GM23338 (cell line): ENCODE results near the gene TICRR. TPM values are rescaled to one million over a fixed set of nuclear protein-coding genes. Genes with fewer than 3 reads are reported as not detected.

Experiments used
- ATAC-seq: fragments of 200-7000 bp; cut with Tn5 transposase; 3 replicates; pipeline ENCODE4 v1.9.1; 2020
- DNase-seq: peaks from one replicate; pipeline ENCODE4 v3.0.0-alpha.2; 2015; ENCODE audit warnings: low spot score
- H2AFZ ChIP-seq: fragments of 200-600 bp; sonication (generic); 2 replicates; pipeline ENCODE4 v1.8.0; 2016; ENCODE audit warnings: antibody characterized with exemption, mild to moderate bottlenecking, moderate library complexity
- H3F3A ChIP-seq: fragments of 200-600 bp; sonication (generic); replicated peaks from 2 replicates; pipeline ENCODE4 v1.8.0; 2017; ENCODE audit warnings: antibody characterized with exemption, mixed run types, low read depth
- H3K27ac ChIP-seq: fragments of 200-600 bp; sonication (generic); 2 replicates; pipeline ENCODE4 v1.6.1; 2016; ENCODE audit warnings: low read depth
- H3K27me3 ChIP-seq: fragments of 200-600 bp; sonication (generic); 2 replicates; pipeline ENCODE4 v1.8.0; 2016; ENCODE audit warnings: mild to moderate bottlenecking, mixed run types, moderate library complexity; ENCODE audit not compliant: insufficient read depth
- H3K36me3 ChIP-seq: fragments of 200-600 bp; sonication (generic); 2 replicates; pipeline ENCODE4 v1.8.0; 2016; ENCODE audit warnings: mild to moderate bottlenecking; ENCODE audit not compliant: insufficient read depth
- H3K4me1 ChIP-seq: fragments of 200-600 bp; sonication (generic); 2 replicates; pipeline ENCODE4 v1.8.0; 2016; ENCODE audit warnings: mild to moderate bottlenecking, moderate library complexity; ENCODE audit not compliant: insufficient read depth
- H3K4me2 ChIP-seq: fragments of 200-600 bp; sonication (generic); 2 replicates; pipeline ENCODE4 v1.7.1; 2017; ENCODE audit warnings: mixed run types
- H3K4me3 ChIP-seq: fragments of 200-600 bp; sonication (generic); 2 replicates; pipeline ENCODE4 v1.6.1; 2016; ENCODE audit warnings: mixed run types
- H3K79me2 ChIP-seq: fragments of 200-600 bp; sonication (generic); replicated peaks from 2 replicates; pipeline ENCODE4 v1.8.0; 2017; ENCODE audit warnings: mild to moderate bottlenecking; ENCODE audit not compliant: insufficient read depth
- H3K9me2 ChIP-seq: fragments of 200-600 bp; sonication (generic); 2 replicates; pipeline ENCODE4 v1.8.0; 2017; ENCODE audit not compliant: insufficient read depth
- H4K20me1 ChIP-seq: fragments of 200-600 bp; sonication (generic); replicated peaks from 2 replicates; pipeline ENCODE4 v1.8.0; 2017; ENCODE audit warnings: mild to moderate bottlenecking; ENCODE audit not compliant: insufficient read depth
- H3K27ac Mint-ChIP-seq: 2 replicates; pipeline ENCODE4 v1.8.0; 2020; ENCODE audit warnings: inconsistent platforms, mild to moderate bottlenecking, moderate library complexity, mixed read lengths
- H3K27me3 Mint-ChIP-seq: 3 replicates; pipeline ENCODE4 v1.8.0; 2022; ENCODE audit warnings: low read depth, mild to moderate bottlenecking, moderate library complexity, mixed read lengths, inconsistent platforms; ENCODE audit not compliant: insufficient read depth, poor library complexity
- H3K36me3 Mint-ChIP-seq: 3 replicates; pipeline ENCODE4 v1.8.0; 2021; ENCODE audit warnings: low read depth, mild to moderate bottlenecking, inconsistent platforms, moderate library complexity, mixed read lengths
- H3K4me1 Mint-ChIP-seq: 3 replicates; pipeline ENCODE4 v1.8.0; 2020; ENCODE audit warnings: mild to moderate bottlenecking, inconsistent platforms, mixed read lengths
- H3K4me3 Mint-ChIP-seq: 3 replicates; pipeline ENCODE4 v1.8.0; 2021; ENCODE audit warnings: moderate library complexity, mild to moderate bottlenecking, inconsistent platforms, mixed read lengths
- H3K9me3 Mint-ChIP-seq: 3 replicates; pipeline ENCODE4 v1.8.0; 2020; ENCODE audit warnings: moderate library complexity, mild to moderate bottlenecking, inconsistent platforms, mixed read lengths
- CREB1 ChIP-seq: fragments of 250-450 bp; sonication (Bioruptor Pico); IDR thresholded peaks from 2 replicates; pipeline ENCODE4 v1.5.0; 2020; ENCODE audit warnings: low read depth, mild to moderate bottlenecking, moderate library complexity
- CTCF ChIP-seq, 2 experiments: fragments of 200-600 bp in 1 of 2; sonication (generic) in 1 of 2; conservative IDR thresholded peaks; 2 replicates each; pipeline versions ENCODE4 v1.5.1 to v1.6.1; 2016 to 2017; ENCODE audit warnings: antibody characterized with exemption in 2 of 2, low read depth in 2 of 2, mild to moderate bottlenecking in 2 of 2, moderate library complexity in 1 of 2
- ETS1 ChIP-seq: IDR thresholded peaks from 2 replicates; pipeline ENCODE4 v1.6.1; 2016; ENCODE audit warnings: antibody characterized with exemption
- EZH2 ChIP-seq: fragments of 200-600 bp; sonication (generic); IDR thresholded peaks from one replicate; pipeline ENCODE4 v1.8.0; 2017; ENCODE audit warnings: antibody characterized with exemption, mild to moderate bottlenecking, low read depth; ENCODE audit not compliant: unreplicated experiment
- EZH2phosphoT487 ChIP-seq: fragments of 200-600 bp; sonication (generic); IDR thresholded peaks from one replicate; pipeline ENCODE4 v1.8.1; 2018; ENCODE audit warnings: antibody characterized with exemption; ENCODE audit not compliant: unreplicated experiment
- JUNB ChIP-seq: IDR thresholded peaks from one replicate; pipeline ENCODE4 v1.6.1; 2016; ENCODE audit warnings: antibody characterized with exemption; ENCODE audit not compliant: unreplicated experiment
- NANOG ChIP-seq: IDR thresholded peaks from 2 replicates; pipeline ENCODE4 v1.6.1; 2016; ENCODE audit warnings: antibody characterized with exemption, borderline replicate concordance
- POLR2AphosphoS5 ChIP-seq: IDR thresholded peaks from 2 replicates; pipeline ENCODE4 v1.6.1; 2016; ENCODE audit warnings: antibody characterized with exemption, low read depth
- STAT1 ChIP-seq: IDR thresholded peaks from one replicate; pipeline ENCODE4 v1.6.1; 2016; ENCODE audit warnings: antibody characterized with exemption; ENCODE audit not compliant: unreplicated experiment
- ZNF114 ChIP-seq: fragments of 250-450 bp; sonication (Bioruptor Pico); IDR thresholded peaks from 2 replicates; pipeline ENCODE4 v1.5.0; 2020; ENCODE audit warnings: mild to moderate bottlenecking, moderate library complexity
- ZNF331 ChIP-seq: fragments of 250-450 bp; sonication (Bioruptor Pico); IDR thresholded peaks from 2 replicates; pipeline ENCODE4 v1.5.0; 2020; ENCODE audit warnings: low read depth, mild to moderate bottlenecking, moderate library complexity
- ZNF462 ChIP-seq: fragments of 250-450 bp; sonication (Bioruptor Pico); IDR thresholded peaks from 2 replicates; pipeline ENCODE4 v1.5.0; 2020; ENCODE audit warnings: mild to moderate bottlenecking, moderate library complexity
- polyA plus RNA-seq: library from polyadenylated mRNA; unstranded; fragments of >200 nt; fragmentation: Nextera tagmentation; extraction: Ambion mirVana; gene quantifications from 2 replicates; pipeline ENCODE4 v1.2.1, GENCODE V29; 2016
- total RNA-seq: library from RNA; depleted of rRNA; stranded (reverse); fragments of >200 nt; shearing (Covaris generic); gene quantifications from 2 replicates; pipeline ENCODE4 v1.2.3, GENCODE V29; 2014

The TICRR gene
- total and polyA plus RNA-seq, 2 experiments from 2014 or later = 11.2 to 42.3 TPM

GRCh38 chr15:89613031-89613430 is 37.8 kb downstream of the TICRR start:
- H3K4me3 Mint-ChIP-seq = no peak overlapping the region
- H4K20me1 ChIP-seq = peaks cover 24% of the 10 kb centered on the region; the same call in 1 of the 2 replicates
- H3K27ac ChIP-seq = no peak overlapping the region
- no peaks in the 10 kb centered on the region for H3K9me3 Mint-ChIP-seq
- H3K36me3 Mint-ChIP-seq = peaks cover 90% of the 10 kb centered on the region
- no peaks in the 10 kb centered on the region for H3K27me3 Mint-ChIP-seq
- no peaks in the 10 kb centered on the region for H3K4me1 ChIP-seq
- no peak overlapping the region for H2AFZ ChIP-seq
- no peaks in the 10 kb centered on the region for H3F3A ChIP-seq
- DNase-seq (no peak), ATAC-seq (no peak)
- TF ChIP-seq ZNF331 (CRISPR knock-in tag) = no peak
- no peak for TF ChIP-seq EZH2
- H3K79me2 ChIP-seq = peaks cover 25% of the 10 kb centered on the region; the same call in 1 of the 2 replicates
- no peaks in the 10 kb centered on the region for H3K27me3 ChIP-seq
- no peak overlapping the region for H3K4me2 ChIP-seq
- no peak overlapping the region for H3K4me3 ChIP-seq
- H3K4me1 Mint-ChIP-seq = no peaks in the 10 kb centered on the region
- H3K36me3 ChIP-seq = peaks cover 86% of the 10 kb centered on the region
- no peak overlapping the region for H3K27ac Mint-ChIP-seq
- no peaks in the 10 kb centered on the region for H3K9me2 ChIP-seq

- Histone ChIP-seq H3K4me1 (no peaks in the 10 kb centered on the region), H3K36me3 (peaks cover 89% of the 10 kb centered on the region), H3K9me2 (no peaks in the 10 kb centered on the region), H3K79me2 (peaks cover 25% of the 10 kb centered on the region), H3K4me2 (no peak overlapping the region), H3F3A (no peaks in the 10 kb centered on the region), H3K4me3 (no peak overlapping the region), H2AFZ (no peak overlapping the region), H3K27me3 (no peaks in the 10 kb centered on the region), H3K27ac (no peak overlapping the region), H4K20me1 (peaks cover 27% of the 10 kb centered on the region; the same call in 1 of the 2 replicates)
- no peak for DNase-seq
- no peaks in the 10 kb centered on the region for H3K9me3 Mint-ChIP-seq
- H3K27me3 Mint-ChIP-seq = no peaks in the 10 kb centered on the region
- H3K27ac Mint-ChIP-seq = no peak overlapping the region
- H3K4me1 Mint-ChIP-seq = no peaks in the 10 kb centered on the region
- ATAC-seq = no peak
- peaks cover 91% of the 10 kb centered on the region for H3K36me3 Mint-ChIP-seq
- no peak overlapping the region for H3K4me3 Mint-ChIP-seq
- TF ChIP-seq ZNF114 (CRISPR knock-in tag) = no peak
- TF ChIP-seq ZNF462 = no peak
- TF ChIP-seq ETS1 = no peak
- no peak for TF ChIP-seq ZNF331 (CRISPR knock-in tag)
- no peak for TF ChIP-seq POLR2AphosphoS5
- no peak for TF ChIP-seq CREB1 (CRISPR knock-in tag)
- no peak for TF ChIP-seq NANOG
- no peak for TF ChIP-seq EZH2phosphoT487
- no peak for TF ChIP-seq STAT1
- no peak for TF ChIP-seq JUNB
- no peak for TF ChIP-seq EZH2
- no peak for TF ChIP-seq CTCF (conservative IDR thresholded peaks at IDR 0.05; ENCODE audit: low read depth in 2 of 2)
These were observed 38.9 kb downstream of the TICRR start for GRCh38 chr15:89614164-89614563.
